ENCODE measurements around the gene TRAM2. TPM values are rescaled to one million over a fixed set of nuclear protein-coding genes. Genes with fewer than 3 reads are reported as not detected.

TRAM2 gene
- total and polyA plus RNA-seq, 2 of the 13 experiments (the other 11 are each of a cell fraction or from before 2014, with no cell fraction given), result 49.1 to 72.5 TPM

- TF ChIP-seq ZNF75D (CRISPR knock-in tag; IDR thresholded peaks at IDR 0.05; ENCODE audit: borderline replicate concordance), result no peak
- no peak for TF ChIP-seq ZNF615 (CRISPR knock-in tag; IDR thresholded peaks at IDR 0.05; ENCODE audit: borderline replicate concordance)
- TF ChIP-seq ZFX (CRISPR knock-in tag; IDR thresholded peaks at IDR 0.05; ENCODE audit: low read depth), result 0 out of 2 replicates have a peak, but pooled peaks have one; percentile 16
- no peak for TF ChIP-seq GFI1 (CRISPR knock-in tag; IDR thresholded peaks at IDR 0.05; ENCODE audit: borderline replicate concordance)
- no peak for TF ChIP-seq ZMYM2 (CRISPR knock-in tag; IDR thresholded peaks at IDR 0.05)
- TF ChIP-seq RELA (CRISPR knock-in tag; IDR thresholded peaks at IDR 0.05), result no peak
- no peak for TF ChIP-seq ZNF10 (CRISPR knock-in tag; IDR thresholded peaks at IDR 0.05; ENCODE audit: borderline replicate concordance, low read depth)
- no peak for TF ChIP-seq SP1 (IDR thresholded peaks at IDR 0.05)
- no peak for TF ChIP-seq SP1 (CRISPR knock-in tag; IDR thresholded peaks at IDR 0.05)
- TF ChIP-seq RBM39 (IDR thresholded peaks at IDR 0.05; ENCODE audit: low read depth, low read length, poor library complexity, severe bottlenecking), result no peak
- no peak for TF ChIP-seq ZNF724P (CRISPR knock-in tag; IDR thresholded peaks at IDR 0.05; ENCODE audit: borderline replicate concordance)
- no peak for TF ChIP-seq BATF2 (CRISPR knock-in tag; IDR thresholded peaks at IDR 0.05)
- no peak for TF ChIP-seq ZNF225 (CRISPR knock-in tag; IDR thresholded peaks at IDR 0.05)
- no peak for TF ChIP-seq CBX5 (CRISPR knock-in tag; IDR thresholded peaks at IDR 0.05; ENCODE audit: borderline replicate concordance)
- peak; percentile 32; the same call in 1 of the 2 replicates for TF ChIP-seq ZMYM4 (CRISPR knock-in tag; IDR thresholded peaks at IDR 0.05)
- TF ChIP-seq ZSCAN5A (CRISPR knock-in tag; IDR thresholded peaks at IDR 0.05; ENCODE audit: borderline replicate concordance), result no peak
- no peak for TF ChIP-seq HDAC6 (IDR thresholded peaks at IDR 0.05; ENCODE audit: low read depth, low read length)
- TF ChIP-seq E2F5 (CRISPR knock-in tag; conservative IDR thresholded peaks at IDR 0.05), result no peak
- no peak for TF ChIP-seq ZNF383 (CRISPR knock-in tag; IDR thresholded peaks at IDR 0.05; ENCODE audit: borderline replicate concordance)
- no peak for TF ChIP-seq TERF1 (CRISPR knock-in tag; IDR thresholded peaks at IDR 0.05)
- TF ChIP-seq ZNF121 (CRISPR knock-in tag; IDR thresholded peaks at IDR 0.05), result no peak
- TF ChIP-seq ZBTB7A (CRISPR knock-in tag; IDR thresholded peaks at IDR 0.05), result 0 out of 2 replicates have a peak, but pooled peaks have one; percentile 17
- TF ChIP-seq ZMAT3 (CRISPR knock-in tag; conservative IDR thresholded peaks at IDR 0.05), result no peak
- TF ChIP-seq PHF5A (CRISPR knock-in tag; IDR thresholded peaks at IDR 0.05; ENCODE audit: low read depth, unreplicated experiment), result no peak
- no peak for TF ChIP-seq ZBTB20 (CRISPR knock-in tag; IDR thresholded peaks at IDR 0.05; ENCODE audit: borderline replicate concordance, low read depth)
These were observed 12.0 kb downstream of the TRAM2 start (continued) for GRCh38 chr6:52564856-52565255.

Measured in HepG2 (cell line).